GM21447 (cell line): ENCODE results near the gene COL4A2.
A peak's percentile ranks its signal among the peaks of the same experiment; 100 is the strongest.

ENCODE experiments used
- ATAC-seq: cut with Tn5 transposase; IDR thresholded peaks from one replicate; pipeline ENCODE4 v1.9.1; 2021; ENCODE audit not compliant: unreplicated experiment

Gene COL4A2

GRCh38 chr13:110396913-110397381 is 89.9 kb downstream of the COL4A2 start:
- no peak for ATAC-seq

- no peak for ATAC-seq
These were observed 90.5 kb downstream of the COL4A2 start for GRCh38 chr13:110397436-110398115.

DNA sequence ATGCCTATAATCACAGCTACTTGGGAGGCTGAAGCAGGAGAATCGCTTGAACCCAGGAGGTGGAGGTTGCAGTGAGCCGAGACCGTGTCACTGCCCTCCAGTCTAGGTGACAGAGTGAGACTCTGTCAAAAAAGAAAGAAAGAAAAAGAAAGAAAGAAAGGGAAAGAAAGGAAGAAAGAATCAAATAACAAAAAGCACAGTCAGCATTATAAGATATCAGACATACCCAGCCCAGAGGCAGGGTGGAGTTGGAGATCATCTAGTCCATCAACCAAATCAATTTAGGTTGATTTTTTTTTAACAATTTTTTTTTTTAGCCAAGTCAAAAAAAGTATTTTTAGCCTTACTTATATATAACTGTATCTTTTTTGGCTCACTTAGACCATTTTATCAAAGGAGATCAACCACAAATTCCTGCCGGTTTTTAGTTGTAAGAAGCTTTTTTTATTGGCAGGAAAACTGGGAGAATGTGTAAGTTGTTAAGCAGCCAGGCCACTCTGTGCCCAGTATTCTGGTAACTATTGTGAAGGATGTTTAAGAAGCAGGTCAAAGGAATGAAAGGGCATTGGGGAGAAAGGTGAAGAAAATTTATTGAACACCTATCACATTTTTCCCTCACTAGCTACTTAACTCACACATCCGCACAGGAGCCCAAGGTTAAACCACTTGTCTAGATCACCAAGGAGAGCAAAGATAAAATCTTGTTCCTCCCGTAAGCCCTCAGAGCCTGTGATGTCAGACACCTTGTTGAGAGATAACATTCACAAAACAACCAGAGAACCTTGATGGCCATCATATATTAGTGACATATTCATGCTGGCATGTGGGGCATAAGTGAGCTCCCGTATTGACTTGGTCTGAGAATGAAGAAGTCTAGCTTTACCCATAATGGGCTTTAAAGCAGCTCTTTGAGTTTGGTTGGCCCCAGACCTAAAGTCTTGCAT is 91.8 kb downstream of the COL4A2 start:
- no peak for ATAC-seq

- ATAC-seq, result no peak
These were observed 92.7 kb downstream of the COL4A2 start for GRCh38 chr13:110399801-110400200.

- no peak for ATAC-seq
These were observed 93.9 kb downstream of the COL4A2 start for GRCh38 chr13:110400786-110401533.

DNA sequence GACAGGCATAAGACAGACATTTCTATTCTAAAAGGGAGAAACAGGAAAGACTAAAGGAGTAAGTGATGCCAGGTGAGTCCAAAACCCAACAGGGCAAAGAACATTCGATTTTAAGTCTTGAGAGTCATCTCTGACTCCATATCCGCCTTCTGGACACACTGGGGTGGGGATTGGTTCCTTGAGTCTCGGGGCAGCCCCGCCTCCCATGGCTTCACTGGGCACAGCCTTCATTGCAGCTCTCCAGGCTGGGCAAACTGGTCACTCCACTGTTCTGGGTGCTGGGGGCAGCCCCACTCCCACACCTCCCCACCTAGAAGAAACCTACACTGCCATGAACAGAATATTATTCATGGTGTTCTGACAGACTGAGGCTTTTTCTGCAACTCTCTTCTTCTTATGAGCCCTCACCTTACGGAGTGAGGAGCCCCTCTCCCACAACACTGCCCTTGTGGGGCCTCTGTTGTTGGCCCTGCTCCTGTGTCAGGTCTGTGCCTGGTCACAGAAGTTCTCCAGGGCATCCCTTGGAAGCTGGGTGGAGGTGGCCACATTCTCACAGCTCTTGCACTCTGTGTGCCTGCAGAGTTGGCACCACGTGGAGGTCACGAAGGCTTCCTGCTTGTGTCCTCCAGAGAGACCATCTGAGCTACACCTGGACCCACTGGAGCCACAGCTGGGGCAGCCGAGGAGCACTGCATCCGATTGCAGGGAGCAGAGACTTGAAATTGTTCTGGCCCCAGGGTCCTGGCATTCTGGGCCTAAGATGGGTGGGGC is 95.4 kb downstream of the COL4A2 start:
- no peak for ATAC-seq

DNA sequence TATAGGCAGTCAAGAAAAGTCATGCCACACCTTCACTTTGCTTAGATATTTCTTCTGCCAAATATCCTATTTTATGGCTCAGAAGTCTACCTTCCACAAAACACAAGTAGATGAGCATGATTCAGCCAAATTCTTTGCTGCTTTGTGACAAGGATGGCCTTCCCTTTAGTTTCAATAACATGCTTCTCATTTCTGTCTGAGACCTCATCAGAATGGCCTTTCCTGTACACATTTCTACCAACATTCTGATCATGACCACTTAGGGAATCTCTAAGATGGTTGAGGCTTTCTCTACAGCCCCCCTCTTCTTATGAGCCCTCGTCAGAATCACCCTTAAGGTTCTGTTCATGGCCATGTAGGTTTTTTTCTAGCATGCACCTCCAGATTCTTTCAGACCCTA is 96.2 kb downstream of the COL4A2 start:
- ATAC-seq, result no peak

DNA sequence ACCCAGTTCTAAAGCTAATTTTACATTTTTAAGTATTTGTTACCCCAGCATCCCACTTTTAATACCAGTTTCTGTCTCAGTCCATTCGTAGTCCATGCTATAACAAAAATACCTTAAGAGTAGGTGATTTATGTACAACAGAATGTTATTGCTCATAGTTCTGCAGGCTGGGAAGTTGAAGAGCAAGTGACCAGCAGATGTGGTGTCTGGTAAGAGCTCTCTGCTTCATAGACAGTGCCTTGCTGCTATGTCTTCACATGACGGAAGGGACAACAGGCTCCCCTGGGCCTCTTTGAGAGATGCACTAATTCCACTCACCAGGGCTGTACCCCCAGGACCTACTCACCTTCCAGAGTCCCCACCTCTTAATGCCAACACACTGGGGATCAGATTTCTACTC is 96.6 kb downstream of the COL4A2 start:
- no peak for ATAC-seq

DNA sequence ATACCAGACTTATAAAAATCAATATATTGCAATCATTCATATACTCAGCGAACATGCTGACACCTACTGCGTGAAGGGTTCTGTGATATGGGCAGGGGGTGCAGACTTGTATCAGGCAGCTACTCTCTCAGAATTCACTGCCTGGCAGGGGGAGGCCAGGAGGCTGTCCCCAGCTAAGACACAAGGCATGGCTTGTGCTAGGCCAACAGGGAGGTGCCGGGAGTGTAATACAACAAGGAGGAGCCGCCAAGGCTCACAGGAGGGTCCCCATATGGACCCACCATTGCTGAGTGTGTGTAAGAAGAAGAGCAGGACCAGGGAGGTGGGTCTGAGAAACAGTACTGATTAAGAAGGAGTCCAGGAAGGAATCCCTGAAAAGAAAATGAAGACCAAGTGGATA is 97.2 kb downstream of the COL4A2 start:
- no peak for ATAC-seq

DNA sequence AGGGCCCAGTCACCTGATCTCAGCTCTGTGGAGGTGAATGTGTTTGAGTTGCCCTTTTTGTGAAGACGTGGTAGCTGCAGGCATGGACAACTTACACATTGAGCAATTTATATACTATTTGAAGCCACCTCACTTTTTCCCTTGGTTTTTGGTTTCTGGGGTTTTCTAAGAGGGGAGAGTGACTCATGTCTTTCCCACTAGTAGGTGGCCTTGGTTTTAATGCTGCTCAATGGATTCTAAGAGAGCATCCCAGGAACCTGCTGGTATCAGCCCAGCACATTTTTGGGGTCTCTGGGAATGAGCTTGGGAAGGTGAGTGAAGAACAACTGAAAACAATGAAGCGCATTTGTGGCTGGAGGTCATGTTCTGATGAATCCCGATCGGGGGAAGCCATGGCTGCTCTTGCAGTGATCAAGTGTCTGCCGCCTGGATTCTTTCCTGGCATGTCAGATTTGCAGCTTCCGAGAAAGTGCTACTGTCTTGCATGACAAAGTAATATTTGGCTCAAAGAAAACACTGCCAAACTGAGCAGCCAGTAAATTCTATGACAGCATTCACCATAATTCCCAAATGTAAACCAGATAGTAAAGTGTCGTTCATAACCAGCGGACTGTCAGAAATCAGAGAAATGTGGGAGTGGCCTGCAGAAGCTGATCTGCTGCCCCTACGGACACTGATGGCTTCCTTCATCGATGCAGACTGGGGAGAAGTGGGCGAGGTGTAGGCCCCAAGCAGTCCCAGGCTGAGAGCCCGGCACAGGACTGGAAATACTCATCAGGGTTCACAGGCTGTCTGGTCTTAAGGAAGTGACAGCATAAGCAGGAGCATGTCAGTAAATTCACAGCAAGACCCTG is 98.7 kb downstream of the COL4A2 start:
- ATAC-seq, result no peak

GRCh38 chr13:110407021-110407420 is 99.9 kb downstream of the COL4A2 start:
- ATAC-seq, result no peak

DNA sequence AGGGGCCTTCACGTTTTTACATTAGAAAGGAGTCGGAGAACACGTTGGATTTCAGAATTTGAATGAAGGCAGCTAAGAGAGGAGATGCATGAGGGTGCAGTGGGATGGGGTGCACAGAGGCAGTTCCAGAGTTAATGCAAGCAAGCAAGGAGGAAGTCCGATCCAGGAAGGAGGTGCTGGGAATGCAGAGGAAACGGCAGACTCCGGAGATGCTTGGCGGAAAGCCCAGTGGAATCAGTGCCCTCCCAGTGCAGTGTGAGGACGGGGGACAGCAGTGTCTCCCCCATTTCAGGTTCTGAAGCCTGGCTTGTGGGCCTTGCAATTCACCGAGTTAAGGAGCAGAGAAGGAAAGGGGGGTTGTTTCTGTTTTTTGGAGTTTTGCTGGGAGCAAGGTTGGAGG is 100.4 kb downstream of the COL4A2 start:
- no peak for ATAC-seq

DNA sequence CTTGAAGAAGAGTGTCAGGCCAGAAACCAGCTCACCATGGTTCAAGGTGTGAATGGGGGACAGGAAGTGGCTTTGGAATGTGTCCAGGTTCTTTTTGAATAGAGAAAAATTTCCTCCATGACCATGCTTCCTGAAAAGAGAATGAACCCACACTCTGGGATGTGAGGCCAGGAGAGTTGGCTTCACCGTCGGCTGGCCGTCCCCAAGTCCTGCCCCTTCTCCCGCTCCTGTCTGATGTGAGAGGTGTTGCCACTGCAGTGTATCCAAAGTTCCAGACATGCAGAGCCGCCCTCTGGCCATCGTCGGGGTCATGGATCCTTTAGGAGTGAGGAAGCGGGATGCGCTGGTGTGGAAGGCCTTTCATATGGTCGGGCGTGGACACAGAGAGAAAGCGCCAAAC is 101.2 kb downstream of the COL4A2 start:
- no peak for ATAC-seq

DNA sequence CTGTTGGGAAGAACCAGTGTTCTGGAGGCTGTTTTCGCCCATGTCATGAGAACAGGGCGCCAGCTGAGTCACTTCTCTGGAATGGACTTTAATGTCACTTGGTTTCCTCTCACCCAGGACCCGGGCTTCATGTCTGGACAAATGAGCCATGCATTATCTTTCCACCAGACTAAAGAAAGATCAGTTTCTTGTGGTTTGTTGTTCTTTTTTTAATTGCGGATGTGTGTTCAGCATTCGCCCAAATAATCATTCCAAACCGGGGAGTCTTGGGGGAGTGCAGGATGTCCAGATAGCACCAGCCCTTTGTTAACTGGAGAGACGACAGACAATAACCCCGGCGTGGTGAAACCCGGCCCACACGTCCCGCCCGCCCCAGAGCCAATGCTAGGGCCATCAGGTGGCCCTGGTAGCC is 102.5 kb downstream of the COL4A2 start:
- ATAC-seq, result no peak

DNA sequence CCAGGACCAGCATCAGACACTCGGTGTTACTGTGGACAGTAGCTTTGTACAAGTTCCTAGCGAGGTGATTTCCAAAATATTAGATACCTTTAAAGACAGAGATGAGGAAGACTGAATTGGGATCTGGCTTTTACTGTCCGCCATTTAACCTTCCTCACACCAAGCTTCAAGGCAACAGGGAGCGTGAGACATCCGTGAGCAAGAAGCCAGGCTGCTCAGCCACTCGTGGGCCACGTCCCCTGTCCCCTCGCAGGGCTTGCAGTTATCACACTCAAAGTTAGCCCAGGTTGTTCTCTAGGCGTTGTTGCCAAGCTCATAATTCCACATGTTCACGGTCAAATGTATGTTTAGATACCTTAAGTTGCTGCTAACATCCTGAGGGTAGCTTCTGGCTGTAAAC is 102.9 kb downstream of the COL4A2 start:
- ATAC-seq, result no peak

DNA sequence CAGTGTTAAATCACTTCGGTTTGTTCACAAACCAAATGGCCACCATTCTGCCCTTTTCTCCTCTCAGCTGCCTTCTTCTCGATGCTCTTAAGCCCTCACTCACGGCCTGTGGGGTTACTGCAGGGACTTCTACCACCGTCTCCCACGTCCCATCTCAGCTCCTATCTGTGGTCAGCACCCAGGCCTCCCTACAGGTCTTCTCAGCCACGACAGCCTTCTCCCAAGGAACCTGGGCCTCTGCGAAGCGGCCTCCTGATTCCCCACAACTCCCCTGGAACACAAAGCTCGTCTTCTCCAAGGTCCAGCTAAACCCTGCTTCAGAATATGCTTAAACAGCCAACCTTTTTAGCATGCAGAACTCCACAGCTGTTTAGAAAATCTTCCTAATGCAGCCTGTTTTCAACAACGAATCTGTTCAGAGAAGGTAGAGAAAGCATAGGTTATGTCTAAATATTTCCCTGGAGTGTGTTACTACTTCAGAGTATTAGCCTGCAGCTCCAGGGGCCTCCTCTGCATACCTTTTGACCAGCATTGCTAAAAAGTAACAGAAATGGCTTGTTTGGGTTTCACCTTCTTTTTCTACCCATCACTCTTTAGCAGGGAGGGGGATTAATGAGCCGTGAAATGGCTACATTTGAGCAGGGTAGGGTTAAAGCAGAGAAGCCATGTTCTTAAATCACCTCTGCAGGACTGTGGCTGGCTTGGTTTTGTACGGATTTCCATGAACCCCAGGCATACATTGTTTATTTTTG is 104.0 kb downstream of the COL4A2 start:
- ATAC-seq, result no peak

DNA sequence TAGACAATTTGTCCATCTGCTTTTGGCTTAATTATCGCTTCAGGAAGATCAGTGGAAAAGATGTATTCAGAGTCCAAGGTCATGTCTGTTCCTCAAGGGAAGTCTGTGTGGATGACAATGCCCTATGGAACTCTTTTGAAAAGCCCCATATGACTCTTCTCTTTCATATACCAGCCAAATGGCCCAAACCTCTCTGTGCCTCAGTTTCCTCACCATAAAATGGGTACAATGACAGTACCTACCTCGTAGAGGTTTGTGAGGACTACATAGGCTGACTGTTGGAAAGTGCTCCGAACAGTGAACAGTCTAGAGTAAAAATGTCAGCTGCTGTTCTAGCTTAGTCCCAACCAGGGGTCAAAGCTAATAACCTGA is 104.6 kb downstream of the COL4A2 start:
- peak; percentile 11 for ATAC-seq

DNA sequence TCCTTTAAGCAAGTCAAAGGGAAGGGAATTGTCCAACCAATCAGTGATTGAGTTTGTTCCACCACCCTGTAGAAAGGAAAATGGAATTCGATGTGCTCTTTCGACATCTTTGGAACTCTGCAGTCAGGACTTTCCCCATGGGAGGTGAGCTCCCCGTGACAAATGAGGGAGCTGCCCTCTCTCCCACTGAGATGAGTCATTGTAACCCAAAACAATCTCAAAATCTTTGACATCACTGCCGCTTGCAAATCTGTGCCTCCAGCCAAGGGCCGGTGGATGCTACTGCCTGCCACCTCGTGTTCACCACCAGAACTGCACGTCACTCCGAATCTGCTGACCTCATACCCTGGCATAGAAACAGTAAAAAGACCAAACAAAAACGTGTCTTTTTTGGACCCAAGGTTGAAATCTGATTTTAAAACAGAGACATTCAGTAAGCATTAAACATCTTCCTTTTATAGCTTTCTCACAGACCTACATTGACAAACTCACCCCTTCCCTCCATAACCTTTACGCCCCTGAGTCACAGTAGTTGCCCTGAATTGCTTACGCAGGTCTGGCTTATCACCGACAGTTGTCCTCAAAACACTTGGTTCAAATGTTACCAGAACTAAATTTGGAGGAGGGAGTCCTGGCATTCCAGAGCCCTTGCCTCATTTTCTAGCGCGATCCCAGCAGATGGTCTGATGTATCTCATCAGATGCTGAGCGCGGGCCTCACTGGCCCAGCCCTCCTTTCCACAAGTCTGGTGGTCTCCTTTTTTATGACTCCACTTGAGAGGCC is 105.2 kb downstream of the COL4A2 start:
- peak; percentile 91 for ATAC-seq
